Mucosa of descending colon (tissue), 3 donors: ENCODE data around the gene ANHX. TPM values are rescaled to one million over a fixed set of nuclear protein-coding genes. Genes with fewer than 3 reads are reported as not detected.

ENCODE experiments used
- ATAC-seq: fragments of 200-7000 bp; cut with Tn5 transposase; one replicate; pipeline ENCODE4 v1.9.1; 2020; ENCODE audit warnings: mild to moderate bottlenecking, moderate library complexity
- DNase-seq, 3 donors: peaks; one replicate each; pipeline ENCODE4 v3.0.0-alpha.2; 2020
- H3K36me3 ChIP-seq: fragments of 200-600 bp; one replicate; pipeline ENCODE4 v1.8.0; 2021; ENCODE audit warnings: low read depth, mild to moderate bottlenecking
- H3K4me1 ChIP-seq: fragments of 200-600 bp; one replicate; pipeline ENCODE4 v1.8.0; 2021; ENCODE audit warnings: low read depth, mild to moderate bottlenecking
- H3K4me3 ChIP-seq: fragments of 200-600 bp; one replicate; pipeline ENCODE4 v1.8.0; 2021; ENCODE audit warnings: mild to moderate bottlenecking
- H3K9me3 ChIP-seq: fragments of 200-600 bp; one replicate; pipeline ENCODE4 v1.8.0; 2021; ENCODE audit warnings: mild to moderate bottlenecking
- intact Hi-C, 2 donors: fragments of 100-400 bp; cut with DNase I in 1 of 2; cut with micrococcal nuclease in 1 of 2; formaldehyde crosslinking; loops; one replicate each; pipeline versions ENCODE4 v1.11.0 to v1.11.1; 2022; cut with DNase I, micrococcal nuclease
- total RNA-seq, 3 donors: library from RNA; stranded (reverse); fragmentation: NEBNext Ultra II Directional in 2 of 3; extraction: Animal tissue kit (Norgen Biotek cat#: 25700) in 2 of 3; gene quantifications; one replicate each; pipeline versions ENCODE4 v1.2.1 to v1.2.4, GENCODE V29; 2021 to 2023
- TF ChIP-seq, protein P1 (sequence below): fragments of 200-600 bp; IDR thresholded peaks from one replicate; pipeline ENCODE4 v1.8.0; 2022; ENCODE audit warnings: antibody characterized with exemption, mild to moderate bottlenecking
- donor health status: DM: no; HTN: no; CAD: no; lungs with moderate emphysema.
- donor health status: DM: no; HTN: no; CAD: no.
- donor health status: DM: no; HTN: yes; CAD: no.

ANHX gene
- total RNA-seq, 3 donors from 2014 or later = not detected

DNA sequence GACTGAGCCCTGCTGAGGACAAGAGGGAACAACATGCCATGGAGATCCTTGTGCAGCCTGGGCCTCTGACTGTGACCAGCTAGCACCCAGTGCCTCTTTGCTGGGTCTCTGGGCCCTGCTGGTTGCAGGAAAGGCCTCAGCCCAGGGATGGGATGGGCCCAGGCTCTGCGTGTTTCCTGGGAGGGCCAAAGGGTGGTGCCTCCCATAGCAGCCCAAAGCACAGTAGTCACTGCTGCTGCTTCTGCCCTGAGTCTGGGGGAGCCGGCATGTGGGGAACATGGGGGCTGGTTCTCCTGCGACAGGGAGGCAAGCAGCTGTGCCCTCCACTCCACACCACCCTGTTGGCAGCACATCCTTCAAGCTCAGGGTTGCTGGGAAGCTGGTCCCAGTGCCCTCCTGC, 18.5 kb downstream of the ANHX start:
- H3K4me1 ChIP-seq = no peaks in the 10 kb centered on the region
- ATAC-seq (no peak), DNase-seq (no peak)
- no peaks in the 10 kb centered on the region for H3K36me3 ChIP-seq
- intact Hi-C loops = no loop called here
- TF ChIP-seq, protein P1, sequence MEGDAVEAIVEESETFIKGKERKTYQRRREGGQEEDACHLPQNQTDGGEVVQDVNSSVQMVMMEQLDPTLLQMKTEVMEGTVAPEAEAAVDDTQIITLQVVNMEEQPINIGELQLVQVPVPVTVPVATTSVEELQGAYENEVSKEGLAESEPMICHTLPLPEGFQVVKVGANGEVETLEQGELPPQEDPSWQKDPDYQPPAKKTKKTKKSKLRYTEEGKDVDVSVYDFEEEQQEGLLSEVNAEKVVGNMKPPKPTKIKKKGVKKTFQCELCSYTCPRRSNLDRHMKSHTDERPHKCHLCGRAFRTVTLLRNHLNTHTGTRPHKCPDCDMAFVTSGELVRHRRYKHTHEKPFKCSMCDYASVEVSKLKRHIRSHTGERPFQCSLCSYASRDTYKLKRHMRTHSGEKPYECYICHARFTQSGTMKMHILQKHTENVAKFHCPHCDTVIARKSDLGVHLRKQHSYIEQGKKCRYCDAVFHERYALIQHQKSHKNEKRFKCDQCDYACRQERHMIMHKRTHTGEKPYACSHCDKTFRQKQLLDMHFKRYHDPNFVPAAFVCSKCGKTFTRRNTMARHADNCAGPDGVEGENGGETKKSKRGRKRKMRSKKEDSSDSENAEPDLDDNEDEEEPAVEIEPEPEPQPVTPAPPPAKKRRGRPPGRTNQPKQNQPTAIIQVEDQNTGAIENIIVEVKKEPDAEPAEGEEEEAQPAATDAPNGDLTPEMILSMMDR = no peak
- peaks cover 95% of the 10 kb centered on the region for H3K9me3 ChIP-seq
- no peak overlapping the region for H3K4me3 ChIP-seq

DNA sequence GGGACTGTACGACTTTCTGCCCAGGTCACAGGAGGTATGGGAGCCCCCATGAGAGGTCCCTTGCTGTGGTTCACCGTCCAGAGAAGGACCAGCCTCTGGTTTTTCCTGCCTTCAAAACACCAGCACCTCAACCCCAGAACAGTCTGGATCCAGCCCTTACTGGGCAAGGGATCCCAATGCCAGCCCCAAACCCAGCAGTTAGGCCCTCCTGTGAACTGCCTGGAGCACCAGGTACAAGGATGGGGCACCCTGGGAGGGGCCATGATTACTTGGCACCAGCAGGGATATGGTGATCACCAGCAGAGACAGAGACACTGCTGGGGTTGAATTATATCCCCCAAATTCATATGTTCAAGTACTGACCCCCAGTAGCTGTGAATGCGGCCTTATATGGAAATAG, 20.0 kb downstream of the ANHX start:
- TF ChIP-seq, protein P1 = no peak
- ATAC-seq (no peak), DNase-seq (no peak)
- intact Hi-C loops = no loop called here
- Histone ChIP-seq H3K4me1 (no peaks in the 10 kb centered on the region), H3K36me3 (no peaks in the 10 kb centered on the region), H3K9me3 (peaks cover 95% of the 10 kb centered on the region), H3K4me3 (no peak overlapping the region)

DNA sequence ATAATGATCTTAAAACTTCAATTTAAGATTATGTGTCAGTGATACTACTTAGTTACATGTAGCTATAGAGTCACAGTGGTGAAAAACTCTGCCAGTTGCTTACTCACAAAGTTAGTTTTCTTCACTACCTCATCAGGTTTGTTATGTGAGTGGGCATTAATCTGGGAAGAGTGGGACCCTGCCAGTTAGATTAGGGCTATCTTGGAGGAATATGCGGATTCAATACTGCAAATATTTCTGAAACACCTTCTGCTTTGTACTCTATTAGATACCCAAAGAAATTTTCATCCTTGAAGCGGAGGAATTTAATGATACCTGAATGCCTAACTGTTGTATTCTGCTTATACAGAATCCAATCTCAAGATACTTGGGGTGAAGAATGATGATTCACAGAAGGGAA, 29.3 kb downstream of the ANHX start:
- TF ChIP-seq, protein P1 = no peak
- Histone ChIP-seq H3K4me3 (no peak overlapping the region), H3K9me3 (peaks cover 100% of the 10 kb centered on the region), H3K36me3 (peaks cover 10% of the 10 kb centered on the region), H3K4me1 (no peaks in the 10 kb centered on the region)
- ATAC-seq (no peak), DNase-seq (no peak)
- intact Hi-C loops = no loop called here

DNA sequence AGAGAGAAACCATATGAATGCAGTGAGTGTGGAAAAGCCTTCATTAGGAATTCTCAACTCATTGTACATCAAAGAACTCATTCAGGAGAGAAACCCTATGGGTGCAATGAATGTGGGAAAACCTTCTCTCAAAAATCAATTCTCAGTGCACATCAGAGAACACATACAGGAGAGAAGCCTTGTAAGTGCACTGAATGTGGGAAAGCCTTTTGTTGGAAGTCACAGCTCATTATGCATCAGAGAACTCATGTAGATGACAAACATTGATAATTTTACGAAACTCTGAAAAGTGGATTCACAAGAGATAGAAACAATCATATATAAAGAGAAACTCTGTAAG, 31.4 kb downstream of the ANHX start:
- TF ChIP-seq, protein P1 = no peak
- H3K4me1 ChIP-seq = no peaks in the 10 kb centered on the region
- no peak overlapping the region for H3K4me3 ChIP-seq
- no peak for ATAC-seq
- no peak for DNase-seq
- intact Hi-C loops = no loop called here
- H3K9me3 ChIP-seq = peaks cover 98% of the 10 kb centered on the region
- peaks cover 17% of the 10 kb centered on the region for H3K36me3 ChIP-seq

DNA sequence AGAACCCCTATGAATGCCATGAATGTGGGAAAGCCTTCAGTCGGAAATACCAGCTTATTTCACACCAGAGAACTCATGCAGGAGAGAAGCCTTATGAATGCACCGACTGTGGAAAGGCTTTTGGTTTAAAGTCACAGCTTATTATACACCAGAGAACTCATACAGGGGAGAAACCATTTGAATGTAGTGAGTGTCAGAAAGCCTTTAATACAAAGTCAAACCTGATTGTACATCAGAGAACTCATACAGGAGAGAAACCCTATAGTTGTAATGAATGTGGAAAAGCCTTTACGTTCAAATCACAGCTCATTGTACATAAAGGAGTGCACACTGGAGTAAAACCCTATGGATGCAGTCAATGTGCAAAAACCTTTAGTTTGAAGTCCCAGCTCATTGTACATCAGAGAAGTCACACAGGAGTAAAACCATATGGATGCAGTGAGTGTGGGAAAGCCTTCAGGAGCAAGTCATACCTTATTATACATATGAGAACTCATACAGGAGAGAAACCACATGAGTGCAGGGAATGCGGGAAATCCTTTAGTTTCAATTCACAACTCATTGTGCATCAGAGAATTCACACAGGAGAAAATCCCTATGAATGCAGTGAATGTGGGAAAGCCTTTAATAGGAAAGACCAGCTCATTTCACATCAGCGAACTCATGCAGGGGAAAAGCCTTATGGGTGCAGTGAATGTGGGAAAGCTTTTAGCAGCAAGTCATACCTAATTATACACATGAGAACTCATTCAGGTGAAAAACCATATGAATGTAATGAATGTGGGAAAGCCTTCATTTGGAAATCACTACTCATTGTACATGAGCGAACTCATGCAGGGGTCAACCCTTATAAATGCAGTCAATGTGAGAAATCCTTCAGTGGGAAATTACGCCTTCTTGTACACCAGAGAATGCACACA, 32.1 kb downstream of the ANHX start:
- ATAC-seq (no peak), DNase-seq (no peak)
- Histone ChIP-seq H3K36me3 (peaks cover 17% of the 10 kb centered on the region), H3K4me3 (no peak overlapping the region), H3K4me1 (no peaks in the 10 kb centered on the region), H3K9me3 (peaks cover 94% of the 10 kb centered on the region)
- TF ChIP-seq, protein P1 = no peak
- intact Hi-C loops = no loop called here
